Measurements from ENCODE around the gene NR3C2. TPM values are rescaled to one million over a fixed set of nuclear protein-coding genes. Genes with fewer than 3 reads are reported as not detected.

The NR3C2 gene
- polyA plus RNA-seq, 1 of the 3 experiments (the other 2 are of a cell fraction) = 0.02 TPM

DNA sequence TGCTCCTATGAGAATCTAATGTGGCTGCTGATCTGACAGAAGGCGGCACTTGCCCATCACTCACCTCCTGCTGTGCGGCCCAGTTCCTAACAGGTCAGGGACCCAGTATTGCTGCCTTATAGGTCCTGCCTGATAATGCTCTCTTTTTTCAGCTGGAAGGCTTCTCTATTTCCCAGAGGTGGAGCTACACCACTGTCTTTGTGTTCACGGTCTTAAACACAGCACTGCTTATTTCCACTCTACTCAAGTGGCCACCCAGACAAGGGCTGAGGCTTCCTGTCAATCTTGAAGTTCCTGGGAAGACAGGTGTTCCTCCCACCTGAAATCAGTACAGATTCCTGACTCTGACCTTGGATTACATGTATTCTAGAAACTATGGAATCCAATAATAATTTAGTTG is 270.6 kb downstream of the NR3C2 start:
- Histone ChIP-seq H3K9me3 (no peaks in the 10 kb centered on the region), H3K27ac (ENCODE audit: low read depth in 2 of 2, low read length in 1 of 2) (no peak overlapping the region), H3K4me3 (ENCODE audit: low read depth in 2 of 2, low read length in 1 of 2) (no peak overlapping the region), H3F3A (replicated peaks; ENCODE audit: insufficient read depth) (no peaks in the 10 kb centered on the region), H3K36me3 (replicated peaks in 1 of 2; ENCODE audit: control insufficient read depth in 1 of 2, insufficient read depth in 2 of 2, low read length in 1 of 2) (no peaks in the 10 kb centered on the region), H3K27me3 (ENCODE audit: insufficient read depth) (no peaks in the 10 kb centered on the region), H2AFZ (ENCODE audit: low read depth) (no peak overlapping the region), H3K4me1 (ENCODE audit: control insufficient read depth in 1 of 2, insufficient read depth in 2 of 2, low read depth in 1 of 2, low read length in 1 of 2) (no peaks in the 10 kb centered on the region), H3K79me2 (ENCODE audit: insufficient read depth) (no peaks in the 10 kb centered on the region), H3K9me2 (no peaks in the 10 kb centered on the region), H3K9ac (no peak overlapping the region), H3K4me2 (no peak overlapping the region), H4K20me1 (ENCODE audit: insufficient read depth) (no peaks in the 10 kb centered on the region)
- POLR2A ChIA-PET = no interaction called here
- no peak for DNase-seq
- CTCF ChIA-PET = interaction anchor here (1.6 kb wide), 1 partner anchor 12 kb away, joined by 4 read pairs; no protein-coding TSS in a partner anchor
- TF ChIP-seq, protein P1, sequence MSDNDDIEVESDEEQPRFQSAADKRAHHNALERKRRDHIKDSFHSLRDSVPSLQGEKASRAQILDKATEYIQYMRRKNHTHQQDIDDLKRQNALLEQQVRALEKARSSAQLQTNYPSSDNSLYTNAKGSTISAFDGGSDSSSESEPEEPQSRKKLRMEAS (IDR thresholded peaks at IDR 0.05; ENCODE audit: low read depth) = no peak
- TF ChIP-seq POLR2AphosphoS5 (IDR thresholded peaks at IDR 0.05; ENCODE audit: low read depth, low read length) (no peak), JUND (IDR thresholded peaks at IDR 0.05) (no peak), RCOR1 (IDR thresholded peaks at IDR 0.05; ENCODE audit: low read length) (no peak), TCF12 (IDR thresholded peaks at IDR 0.05) (no peak), MEF2A (IDR thresholded peaks at IDR 0.05; ENCODE audit: borderline replicate concordance, low read depth) (no peak), NFIC (IDR thresholded peaks at IDR 0.05; ENCODE audit: borderline replicate concordance) (no peak), SIN3A (IDR thresholded peaks at IDR 0.05; ENCODE audit: borderline replicate concordance, low read depth, low read length) (no peak), GABPA (IDR thresholded peaks at IDR 0.05; ENCODE audit: low read depth) (no peak), NRF1 (IDR thresholded peaks at IDR 0.05; ENCODE audit: low read depth, low read length) (no peak), FOXJ3 (CRISPR knock-in tag; IDR thresholded peaks at IDR 0.05) (no peak), TAF1 (IDR thresholded peaks at IDR 0.05; ENCODE audit: borderline replicate concordance, low read depth, low read length) (no peak)
- TF ChIP-seq, protein P2, sequence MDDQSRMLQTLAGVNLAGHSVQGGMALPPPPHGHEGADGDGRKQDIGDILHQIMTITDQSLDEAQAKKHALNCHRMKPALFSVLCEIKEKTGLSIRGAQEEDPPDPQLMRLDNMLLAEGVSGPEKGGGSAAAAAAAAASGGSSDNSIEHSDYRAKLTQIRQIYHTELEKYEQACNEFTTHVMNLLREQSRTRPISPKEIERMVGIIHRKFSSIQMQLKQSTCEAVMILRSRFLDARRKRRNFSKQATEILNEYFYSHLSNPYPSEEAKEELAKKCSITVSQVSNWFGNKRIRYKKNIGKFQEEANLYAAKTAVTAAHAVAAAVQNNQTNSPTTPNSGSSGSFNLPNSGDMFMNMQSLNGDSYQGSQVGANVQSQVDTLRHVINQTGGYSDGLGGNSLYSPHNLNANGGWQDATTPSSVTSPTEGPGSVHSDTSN (IDR thresholded peaks at IDR 0.05) = no peak
- 50% methylated on average over 3 of the region's 3 CpGs for WGBS (ENCODE audit: low lambda C conversion rate)

DNA sequence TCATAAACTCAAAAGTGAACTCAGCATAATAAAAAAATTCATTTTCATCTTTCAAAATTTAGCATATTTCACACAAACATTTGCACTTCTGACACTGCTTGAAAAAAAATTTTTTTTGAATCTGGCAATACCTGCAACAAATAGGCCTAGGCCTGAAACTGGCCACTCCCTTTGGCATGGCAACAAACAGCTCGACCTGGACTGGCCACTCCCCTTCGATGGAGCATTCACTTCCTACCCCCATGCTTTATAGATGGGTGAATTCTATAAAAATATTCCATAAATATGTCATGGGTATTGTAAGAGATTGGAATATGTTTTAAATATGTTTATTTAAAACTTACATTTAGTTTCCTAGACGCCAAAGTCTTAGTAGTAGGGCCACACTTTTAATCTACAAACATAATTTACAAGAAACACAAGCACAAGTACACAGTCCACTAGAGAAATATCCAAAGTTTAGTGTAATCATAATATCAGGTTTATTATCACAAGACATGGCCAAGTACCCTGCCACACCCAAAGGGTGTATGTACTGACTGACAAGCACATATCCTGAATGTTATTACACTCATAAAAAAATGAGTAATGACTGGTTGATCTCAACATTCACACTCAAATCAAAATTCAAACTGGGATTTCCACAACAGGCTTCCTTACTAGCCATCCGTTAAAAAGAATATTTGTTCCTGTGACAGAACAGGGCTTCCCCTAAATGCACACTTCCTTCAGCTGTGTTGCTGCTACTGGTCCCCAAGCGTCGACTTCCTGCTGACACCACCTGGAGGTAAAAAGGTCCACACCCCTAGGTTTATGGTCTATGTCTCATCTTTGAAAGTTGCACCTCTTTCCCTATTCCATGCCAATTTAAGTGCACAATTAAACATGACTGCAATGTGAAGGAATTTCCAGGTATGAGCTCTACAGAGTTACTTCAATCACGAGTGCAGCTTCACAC is 271.5 kb downstream of the NR3C2 start:
- Histone ChIP-seq H3K9ac (no peak overlapping the region), H3K27ac (ENCODE audit: low read depth in 2 of 2, low read length in 1 of 2) (no peak overlapping the region), H3K27me3 (ENCODE audit: insufficient read depth) (no peaks in the 10 kb centered on the region), H3F3A (replicated peaks; ENCODE audit: insufficient read depth) (no peaks in the 10 kb centered on the region), H3K4me2 (no peak overlapping the region), H2AFZ (ENCODE audit: low read depth) (no peak overlapping the region), H3K9me3 (no peaks in the 10 kb centered on the region), H3K79me2 (ENCODE audit: insufficient read depth) (no peaks in the 10 kb centered on the region), H3K36me3 (replicated peaks in 1 of 2; ENCODE audit: control insufficient read depth in 1 of 2, insufficient read depth in 2 of 2, low read length in 1 of 2) (no peaks in the 10 kb centered on the region), H3K4me3 (ENCODE audit: low read depth in 2 of 2, low read length in 1 of 2) (no peak overlapping the region), H3K4me1 (ENCODE audit: control insufficient read depth in 1 of 2, insufficient read depth in 2 of 2, low read depth in 1 of 2, low read length in 1 of 2) (no peaks in the 10 kb centered on the region; a peak in 1 of 4 replicates), H4K20me1 (ENCODE audit: insufficient read depth) (no peaks in the 10 kb centered on the region), H3K9me2 (no peaks in the 10 kb centered on the region)
- ChIA-PET POLR2A (no interaction called here), CTCF (interaction anchor here (1.6 kb wide), 1 partner anchor 12 kb away, joined by 4 read pairs; no protein-coding TSS in a partner anchor)
- WGBS (ENCODE audit: low lambda C conversion rate) = 37% methylated on average over 7 of the region's 7 CpGs
- no peak for TF ChIP-seq TCF12 (IDR thresholded peaks at IDR 0.05)
- no peak for TF ChIP-seq GATA2 (CRISPR knock-in tag; IDR thresholded peaks at IDR 0.05)
- TF ChIP-seq FOXJ3 (CRISPR knock-in tag; IDR thresholded peaks at IDR 0.05) = no peak
- no peak for TF ChIP-seq RCOR1 (IDR thresholded peaks at IDR 0.05; ENCODE audit: low read length)
- TF ChIP-seq, protein P3, sequence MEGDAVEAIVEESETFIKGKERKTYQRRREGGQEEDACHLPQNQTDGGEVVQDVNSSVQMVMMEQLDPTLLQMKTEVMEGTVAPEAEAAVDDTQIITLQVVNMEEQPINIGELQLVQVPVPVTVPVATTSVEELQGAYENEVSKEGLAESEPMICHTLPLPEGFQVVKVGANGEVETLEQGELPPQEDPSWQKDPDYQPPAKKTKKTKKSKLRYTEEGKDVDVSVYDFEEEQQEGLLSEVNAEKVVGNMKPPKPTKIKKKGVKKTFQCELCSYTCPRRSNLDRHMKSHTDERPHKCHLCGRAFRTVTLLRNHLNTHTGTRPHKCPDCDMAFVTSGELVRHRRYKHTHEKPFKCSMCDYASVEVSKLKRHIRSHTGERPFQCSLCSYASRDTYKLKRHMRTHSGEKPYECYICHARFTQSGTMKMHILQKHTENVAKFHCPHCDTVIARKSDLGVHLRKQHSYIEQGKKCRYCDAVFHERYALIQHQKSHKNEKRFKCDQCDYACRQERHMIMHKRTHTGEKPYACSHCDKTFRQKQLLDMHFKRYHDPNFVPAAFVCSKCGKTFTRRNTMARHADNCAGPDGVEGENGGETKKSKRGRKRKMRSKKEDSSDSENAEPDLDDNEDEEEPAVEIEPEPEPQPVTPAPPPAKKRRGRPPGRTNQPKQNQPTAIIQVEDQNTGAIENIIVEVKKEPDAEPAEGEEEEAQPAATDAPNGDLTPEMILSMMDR (IDR thresholded peaks at IDR 0.05) = no peak
- TF ChIP-seq GABPA (IDR thresholded peaks at IDR 0.05; ENCODE audit: low read depth) = no peak
- no peak for TF ChIP-seq EP300 (IDR thresholded peaks at IDR 0.05; ENCODE audit: borderline replicate concordance in 1 of 2, low read depth in 1 of 2, low read length in 1 of 2)
- TF ChIP-seq SIN3A (IDR thresholded peaks at IDR 0.05; ENCODE audit: borderline replicate concordance, low read depth, low read length) = no peak
- TF ChIP-seq FOXM1 (IDR thresholded peaks at IDR 0.05; ENCODE audit: low read depth) = no peak
- TF ChIP-seq RFX5 (IDR thresholded peaks at IDR 0.05; ENCODE audit: low read length) = no peak
- no peak for DNase-seq

Data from SK-N-SH (cell line).